HL-60 (cell line): ENCODE results near the gene ZNF469.

Experiments
- DNase-seq, 2 experiments: peaks; one replicate each; pipeline ENCODE4 v3.0.0-alpha.2; 2010 to 2020; ENCODE audit warnings: low read depth in 1 of 2, low spot score in 1 of 2
- H3K27ac ChIP-seq: fragments of 250-450 bp; sonication (Bioruptor Pico); replicated peaks from 2 replicates; pipeline ENCODE4 v1.5.1; 2020; ENCODE audit warnings: mild to moderate bottlenecking, moderate library complexity
- H3K27me3 ChIP-seq: fragments of 250-450 bp; sonication (Bioruptor Pico); 2 replicates; pipeline ENCODE4 v1.5.1; 2021; ENCODE audit warnings: mild to moderate bottlenecking, moderate library complexity; ENCODE audit not compliant: insufficient read depth, poor library complexity, severe bottlenecking
- H3K4me3 ChIP-seq: replicated peaks from 2 replicates; pipeline ENCODE4 v1.5.1; 2011; ENCODE audit warnings: mild to moderate bottlenecking, control low read depth, low read length; ENCODE audit not compliant: insufficient read depth
- CTCF ChIP-seq: IDR thresholded peaks from one replicate; pipeline ENCODE4 v1.5.1; 2011; ENCODE audit warnings: low read length, control low read depth, inconsistent platforms; ENCODE audit not compliant: insufficient read depth
- GABPA ChIP-seq: IDR thresholded peaks from 2 replicates; pipeline ENCODE4 v1.6.1; 2012; ENCODE audit warnings: low read depth
- POLR2AphosphoS5 ChIP-seq: IDR thresholded peaks from 2 replicates; pipeline ENCODE4 v1.6.1; 2012; ENCODE audit warnings: low read depth
- SPI1 ChIP-seq: IDR thresholded peaks from 2 replicates; pipeline ENCODE4 v1.6.1; 2012; ENCODE audit warnings: low read depth, mild to moderate bottlenecking, borderline replicate concordance
- TF ChIP-seq, protein P1 (sequence below): IDR thresholded peaks from 2 replicates; pipeline ENCODE4 v1.6.1; 2012; ENCODE audit warnings: low read depth; ENCODE audit not compliant: insufficient replicate concordance

Gene ZNF469

GRCh38 chr16:88365244-88365865 is 17.4 kb upstream of the ZNF469 start:
- H3K4me3 ChIP-seq = no peak overlapping the region
- TF ChIP-seq GABPA (no peak), CTCF (no peak), SPI1 (no peak), POLR2AphosphoS5 (no peak)
- TF ChIP-seq, protein P1, sequence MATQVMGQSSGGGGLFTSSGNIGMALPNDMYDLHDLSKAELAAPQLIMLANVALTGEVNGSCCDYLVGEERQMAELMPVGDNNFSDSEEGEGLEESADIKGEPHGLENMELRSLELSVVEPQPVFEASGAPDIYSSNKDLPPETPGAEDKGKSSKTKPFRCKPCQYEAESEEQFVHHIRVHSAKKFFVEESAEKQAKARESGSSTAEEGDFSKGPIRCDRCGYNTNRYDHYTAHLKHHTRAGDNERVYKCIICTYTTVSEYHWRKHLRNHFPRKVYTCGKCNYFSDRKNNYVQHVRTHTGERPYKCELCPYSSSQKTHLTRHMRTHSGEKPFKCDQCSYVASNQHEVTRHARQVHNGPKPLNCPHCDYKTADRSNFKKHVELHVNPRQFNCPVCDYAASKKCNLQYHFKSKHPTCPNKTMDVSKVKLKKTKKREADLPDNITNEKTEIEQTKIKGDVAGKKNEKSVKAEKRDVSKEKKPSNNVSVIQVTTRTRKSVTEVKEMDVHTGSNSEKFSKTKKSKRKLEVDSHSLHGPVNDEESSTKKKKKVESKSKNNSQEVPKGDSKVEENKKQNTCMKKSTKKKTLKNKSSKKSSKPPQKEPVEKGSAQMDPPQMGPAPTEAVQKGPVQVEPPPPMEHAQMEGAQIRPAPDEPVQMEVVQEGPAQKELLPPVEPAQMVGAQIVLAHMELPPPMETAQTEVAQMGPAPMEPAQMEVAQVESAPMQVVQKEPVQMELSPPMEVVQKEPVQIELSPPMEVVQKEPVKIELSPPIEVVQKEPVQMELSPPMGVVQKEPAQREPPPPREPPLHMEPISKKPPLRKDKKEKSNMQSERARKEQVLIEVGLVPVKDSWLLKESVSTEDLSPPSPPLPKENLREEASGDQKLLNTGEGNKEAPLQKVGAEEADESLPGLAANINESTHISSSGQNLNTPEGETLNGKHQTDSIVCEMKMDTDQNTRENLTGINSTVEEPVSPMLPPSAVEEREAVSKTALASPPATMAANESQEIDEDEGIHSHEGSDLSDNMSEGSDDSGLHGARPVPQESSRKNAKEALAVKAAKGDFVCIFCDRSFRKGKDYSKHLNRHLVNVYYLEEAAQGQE = no peak
- DNase-seq = no peak
- no peaks in the 10 kb centered on the region for H3K27me3 ChIP-seq
- no peak overlapping the region for H3K27ac ChIP-seq

GRCh38 chr16:88366032-88366703 is 16.6 kb upstream of the ZNF469 start:
- Histone ChIP-seq H3K4me3 (no peak overlapping the region), H3K27ac (no peak overlapping the region), H3K27me3 (no peaks in the 10 kb centered on the region)
- no peak for DNase-seq
- TF ChIP-seq, protein P1 = no peak
- TF ChIP-seq CTCF = no peak
- TF ChIP-seq GABPA = no peak
- TF ChIP-seq POLR2AphosphoS5 = no peak
- no peak for TF ChIP-seq SPI1

GRCh38 chr16:88366704-88367047 is 16.1 kb upstream of the ZNF469 start:
- DNase-seq = no peak
- TF ChIP-seq POLR2AphosphoS5 (no peak), GABPA (no peak), CTCF (no peak), SPI1 (no peak)
- TF ChIP-seq, protein P1 = no peak
- H3K27ac ChIP-seq = no peak overlapping the region
- no peaks in the 10 kb centered on the region for H3K27me3 ChIP-seq
- no peak overlapping the region for H3K4me3 ChIP-seq
